Ishikawa (cell line): ENCODE results near the gene ROS1.

Experiments used
- CEBPB ChIP-seq: IDR thresholded peaks from 2 replicates; pipeline ENCODE4 v1.6.1; 2012
- CREB1 ChIP-seq: IDR thresholded peaks from 2 replicates; pipeline ENCODE4 v1.6.1; 2012; ENCODE audit warnings: low read depth
- EGR1 ChIP-seq: IDR thresholded peaks from 2 replicates; pipeline ENCODE4 v1.6.1; 2012
- MAX ChIP-seq: IDR thresholded peaks from 2 replicates; pipeline ENCODE4 v1.6.1; 2012
- RAD21 ChIP-seq: IDR thresholded peaks from 2 replicates; pipeline ENCODE4 v1.6.1; 2012; ENCODE audit warnings: low read depth
- TCF12 ChIP-seq: IDR thresholded peaks from 2 replicates; pipeline ENCODE4 v1.6.1; 2012; ENCODE audit warnings: low read depth
- YY1 ChIP-seq: IDR thresholded peaks from 2 replicates; pipeline ENCODE4 v1.6.1; 2012; ENCODE audit warnings: low read depth

GRCh38 chr6:117375446-117375845 is 50.3 kb downstream of the ROS1 start:
- TF ChIP-seq CREB1 (no peak), MAX (no peak), EGR1 (no peak), RAD21 (no peak), TCF12 (no peak), CEBPB (no peak), YY1 (no peak)
